ENCODE data around the gene ATG7. TPM values are rescaled to one million over a fixed set of nuclear protein-coding genes. Genes with fewer than 3 reads are reported as not detected.
"Not testable (repeated sequence)": the region's sequence is repeated elsewhere in the genome, so short reads cannot be mapped to it uniquely, and the experiment has no call there.

Gene ATG7
- total RNA-seq, 2 experiments from 2014 or later, result 31.0 to 33.1 TPM

DNA sequence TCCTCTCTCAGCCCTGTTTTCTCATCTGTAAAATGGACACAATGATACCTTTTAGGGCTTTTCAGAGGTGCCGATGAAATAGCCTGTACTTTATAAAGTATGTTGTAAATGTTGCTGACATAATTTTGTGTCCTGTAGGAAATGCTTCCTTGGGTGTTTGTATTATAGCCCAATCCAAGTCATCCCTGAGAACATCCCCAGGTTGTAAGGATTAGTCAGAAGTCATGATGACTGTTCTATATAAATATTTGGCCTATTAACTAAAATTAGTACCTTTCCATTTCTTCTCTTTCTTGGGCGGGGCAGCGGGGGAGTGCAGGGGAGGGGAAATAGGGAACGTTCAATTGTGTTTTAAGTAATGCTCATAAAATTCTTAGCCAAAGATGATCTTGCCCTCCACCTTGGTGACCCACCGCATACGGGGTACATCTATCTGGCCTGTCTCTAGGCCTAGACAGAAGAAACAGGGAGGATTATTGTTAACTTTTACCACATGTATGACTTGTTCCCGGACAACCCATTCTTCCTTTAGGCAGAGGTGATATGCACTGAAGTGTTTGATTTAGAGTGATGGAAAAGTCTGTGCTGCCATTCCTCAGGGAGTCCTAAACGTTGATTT, 250.9 kb downstream of the ATG7 start:
- Mint-ChIP-seq H3K36me3 (ENCODE audit: low read depth) (peaks cover 7% of the 10 kb centered on the region), H3K9me3 (no peaks in the 10 kb centered on the region), H3K4me3 (no peak overlapping the region), H3K27ac (no peak overlapping the region), H3K27me3 (no peaks in the 10 kb centered on the region), H3K4me1 (ENCODE audit: low read depth) (peaks cover 3% of the 10 kb centered on the region)
- POLR2A ChIA-PET, result interaction anchor here (1.4 kb wide), 1 partner anchor 9 kb away, joined by 3 read pairs; no protein-coding TSS in a partner anchor
- no peak for DNase-seq
- ATAC-seq, result no peak
- TF ChIP-seq, protein P1, sequence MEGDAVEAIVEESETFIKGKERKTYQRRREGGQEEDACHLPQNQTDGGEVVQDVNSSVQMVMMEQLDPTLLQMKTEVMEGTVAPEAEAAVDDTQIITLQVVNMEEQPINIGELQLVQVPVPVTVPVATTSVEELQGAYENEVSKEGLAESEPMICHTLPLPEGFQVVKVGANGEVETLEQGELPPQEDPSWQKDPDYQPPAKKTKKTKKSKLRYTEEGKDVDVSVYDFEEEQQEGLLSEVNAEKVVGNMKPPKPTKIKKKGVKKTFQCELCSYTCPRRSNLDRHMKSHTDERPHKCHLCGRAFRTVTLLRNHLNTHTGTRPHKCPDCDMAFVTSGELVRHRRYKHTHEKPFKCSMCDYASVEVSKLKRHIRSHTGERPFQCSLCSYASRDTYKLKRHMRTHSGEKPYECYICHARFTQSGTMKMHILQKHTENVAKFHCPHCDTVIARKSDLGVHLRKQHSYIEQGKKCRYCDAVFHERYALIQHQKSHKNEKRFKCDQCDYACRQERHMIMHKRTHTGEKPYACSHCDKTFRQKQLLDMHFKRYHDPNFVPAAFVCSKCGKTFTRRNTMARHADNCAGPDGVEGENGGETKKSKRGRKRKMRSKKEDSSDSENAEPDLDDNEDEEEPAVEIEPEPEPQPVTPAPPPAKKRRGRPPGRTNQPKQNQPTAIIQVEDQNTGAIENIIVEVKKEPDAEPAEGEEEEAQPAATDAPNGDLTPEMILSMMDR (IDR thresholded peaks at IDR 0.05), result no peak
- intact Hi-C loops (cut with micrococcal nuclease), result no loop called here
- CTCF ChIA-PET, result no interaction called here

DNA sequence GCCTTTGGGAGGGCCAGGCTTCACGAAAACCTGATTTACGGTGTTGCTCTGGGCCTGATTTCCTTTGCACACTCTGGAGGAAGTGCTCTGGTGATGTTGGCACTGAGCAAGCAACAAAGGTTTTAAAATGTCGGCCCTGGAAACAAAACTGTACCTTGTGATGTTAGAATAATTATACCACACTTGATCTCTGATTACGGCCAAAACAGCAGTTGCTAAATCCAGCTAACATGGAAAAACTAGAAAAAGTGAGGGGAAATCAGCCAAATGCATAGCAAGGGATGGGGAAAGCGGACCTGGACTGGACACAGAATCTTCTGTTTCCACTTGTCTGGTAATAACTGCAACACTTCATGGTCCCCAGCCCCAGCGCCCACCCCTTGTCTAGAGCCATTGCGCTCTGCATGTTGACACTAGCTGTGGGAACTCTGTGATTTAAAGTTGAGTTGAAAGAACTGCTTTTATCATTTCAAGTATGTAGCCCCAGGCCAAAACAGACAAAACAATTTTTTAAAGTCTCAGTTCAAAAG, 251.4 kb downstream of the ATG7 start:
- H3K36me3 Mint-ChIP-seq (ENCODE audit: low read depth), result peaks cover 7% of the 10 kb centered on the region
- intact Hi-C loops (cut with micrococcal nuclease), result no loop called here
- TF ChIP-seq, protein P1 (IDR thresholded peaks at IDR 0.05), result no peak
- DNase-seq (no peak), ATAC-seq (no peak)
- no peaks in the 10 kb centered on the region for H3K9me3 Mint-ChIP-seq
- no peaks in the 10 kb centered on the region for H3K27me3 Mint-ChIP-seq
- CTCF ChIA-PET, result no interaction called here
- no peak overlapping the region for H3K4me3 Mint-ChIP-seq
- H3K4me1 Mint-ChIP-seq (ENCODE audit: low read depth), result peaks cover 3% of the 10 kb centered on the region
- no peak overlapping the region for H3K27ac Mint-ChIP-seq
- POLR2A ChIA-PET, result no interaction called here

DNA sequence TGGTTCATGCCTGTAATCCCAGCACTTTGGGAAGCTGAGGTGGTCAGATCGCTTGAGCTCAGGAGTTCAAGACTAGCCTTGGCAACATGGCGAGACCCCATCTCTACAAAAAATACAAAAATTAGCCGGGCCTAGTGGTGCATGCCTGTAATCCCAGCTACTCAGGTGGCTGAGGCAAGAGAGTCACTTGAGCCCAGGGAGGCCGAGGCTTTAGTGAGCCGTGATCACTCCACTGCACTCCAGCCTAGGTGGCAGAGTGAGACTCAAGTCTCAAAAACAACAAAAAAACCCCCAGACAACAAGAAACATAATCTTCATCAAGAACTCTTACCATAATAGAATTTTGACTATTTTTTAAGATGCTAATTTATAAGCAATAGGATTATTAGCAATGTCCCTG, 253.9 kb downstream of the ATG7 start:
- DNase-seq; H3K27me3 Mint-ChIP-seq; H3K4me1 Mint-ChIP-seq (ENCODE audit: low read depth); H3K36me3 Mint-ChIP-seq (ENCODE audit: low read depth); POLR2A ChIA-PET; H3K27ac Mint-ChIP-seq; CTCF ChIA-PET; intact Hi-C loops (cut with micrococcal nuclease); ATAC-seq; H3K4me3 Mint-ChIP-seq; H3K9me3 Mint-ChIP-seq: not testable (repeated sequence)

DNA sequence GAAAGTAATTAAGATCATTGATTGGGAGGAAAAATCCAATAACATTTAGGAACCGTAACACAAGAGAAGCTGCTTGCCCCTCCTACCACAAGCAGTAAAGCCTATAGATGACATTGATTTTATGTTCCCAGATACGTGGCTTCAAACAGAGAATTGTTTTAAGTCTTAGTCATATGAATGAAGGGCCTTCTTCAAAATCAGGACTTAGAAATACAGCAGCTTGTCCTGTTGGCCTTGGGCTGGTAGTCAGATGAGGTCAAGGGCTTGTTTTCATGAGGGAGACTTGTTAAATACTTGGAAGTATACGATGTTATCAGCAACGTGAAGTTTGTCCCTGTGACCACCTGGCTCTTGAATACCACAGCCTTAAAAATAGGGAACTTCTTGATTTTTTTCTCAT, 257.1 kb downstream of the ATG7 start:
- ATAC-seq, result no peak

DNA sequence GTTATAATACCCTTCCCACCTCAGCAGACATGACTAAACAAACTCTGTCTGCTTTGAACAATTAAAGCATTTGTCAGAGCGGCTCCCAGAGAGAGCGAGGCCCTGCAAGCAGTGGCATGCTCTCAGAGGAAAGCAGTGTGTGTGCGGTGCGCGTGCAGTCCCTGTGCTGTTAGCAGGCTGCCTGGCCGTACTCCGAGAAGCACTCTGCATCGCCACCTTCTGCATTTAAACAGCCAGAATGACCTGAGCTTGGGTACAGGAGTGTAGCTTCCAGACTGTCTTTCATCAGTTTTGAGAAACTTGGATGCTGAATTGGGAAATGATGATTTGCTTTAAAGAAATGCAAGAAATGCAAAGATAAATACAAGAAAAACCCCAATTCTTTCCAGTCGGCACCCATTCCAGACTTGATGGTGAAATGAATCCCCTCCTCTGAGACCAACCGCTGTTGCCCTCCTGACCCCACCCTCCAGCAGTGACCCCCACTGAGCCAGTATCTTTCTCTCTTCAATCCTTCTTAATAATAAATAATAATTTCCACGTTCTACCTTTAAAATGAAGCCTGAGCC, 258.0 kb downstream of the ATG7 start:
- no peak for DNase-seq
- intact Hi-C loops (cut with micrococcal nuclease), result no loop called here
- CTCF ChIA-PET, result no interaction called here
- POLR2A ChIA-PET, result no interaction called here
- Mint-ChIP-seq H3K27ac (no peak overlapping the region), H3K27me3 (no peaks in the 10 kb centered on the region), H3K4me3 (no peak overlapping the region), H3K9me3 (no peaks in the 10 kb centered on the region), H3K36me3 (ENCODE audit: low read depth) (peaks cover 7% of the 10 kb centered on the region), H3K4me1 (ENCODE audit: low read depth) (no peaks in the 10 kb centered on the region)
- TF ChIP-seq, protein P1 (IDR thresholded peaks at IDR 0.05), result no peak
- no peak for ATAC-seq

More for the DNA sequence above, 257.1 kb downstream of the ATG7 start:
- intact Hi-C loops (cut with micrococcal nuclease), result no loop called here
- CTCF ChIA-PET, result no interaction called here
- H3K27ac Mint-ChIP-seq, result no peak overlapping the region
- DNase-seq, result no peak
- POLR2A ChIA-PET, result no interaction called here
- H3K9me3 Mint-ChIP-seq, result no peaks in the 10 kb centered on the region
- TF ChIP-seq, protein P1 (IDR thresholded peaks at IDR 0.05), result no peak
- H3K4me1 Mint-ChIP-seq (ENCODE audit: low read depth), result no peaks in the 10 kb centered on the region
- peaks cover 7% of the 10 kb centered on the region for H3K36me3 Mint-ChIP-seq (ENCODE audit: low read depth)
- no peaks in the 10 kb centered on the region for H3K27me3 Mint-ChIP-seq
- no peak overlapping the region for H3K4me3 Mint-ChIP-seq
